Vein endothelial cell (primary cell): Measurements from ENCODE around the gene SPSB3. TPM values are rescaled to one million over a fixed set of nuclear protein-coding genes. Genes with fewer than 3 reads are reported as not detected.
A peak's percentile ranks its signal among the peaks of the same experiment; 100 is the strongest.

Experiments
- small RNA-seq: library from RNA; depleted of rRNA; stranded (forward); fragments of <200 nt; gene quantifications from one replicate; pipeline ENCODE3, GENCODE V24; 2012
- total RNA-seq: library from RNA; depleted of rRNA; stranded (reverse); fragments of >200 nt; gene quantifications from 2 replicates; pipeline ENCODE4 v1.2.3, GENCODE V29; 2012

Gene SPSB3
- total RNA-seq = 38.2 and 48.7 TPM in 2 replicates

GRCh38 chr16:1782408-1783264 is at the start of gene SPSB3, which contains the start of gene NUBP2:
SPSB3 (minus strand) TSS chr16:1782571; CDS start chr16:1781483, 1,088 bp downstream.
NUBP2 (plus strand) TSS chr16:1782960; CDS start chr16:1783021, 61 bp downstream.

DNA sequence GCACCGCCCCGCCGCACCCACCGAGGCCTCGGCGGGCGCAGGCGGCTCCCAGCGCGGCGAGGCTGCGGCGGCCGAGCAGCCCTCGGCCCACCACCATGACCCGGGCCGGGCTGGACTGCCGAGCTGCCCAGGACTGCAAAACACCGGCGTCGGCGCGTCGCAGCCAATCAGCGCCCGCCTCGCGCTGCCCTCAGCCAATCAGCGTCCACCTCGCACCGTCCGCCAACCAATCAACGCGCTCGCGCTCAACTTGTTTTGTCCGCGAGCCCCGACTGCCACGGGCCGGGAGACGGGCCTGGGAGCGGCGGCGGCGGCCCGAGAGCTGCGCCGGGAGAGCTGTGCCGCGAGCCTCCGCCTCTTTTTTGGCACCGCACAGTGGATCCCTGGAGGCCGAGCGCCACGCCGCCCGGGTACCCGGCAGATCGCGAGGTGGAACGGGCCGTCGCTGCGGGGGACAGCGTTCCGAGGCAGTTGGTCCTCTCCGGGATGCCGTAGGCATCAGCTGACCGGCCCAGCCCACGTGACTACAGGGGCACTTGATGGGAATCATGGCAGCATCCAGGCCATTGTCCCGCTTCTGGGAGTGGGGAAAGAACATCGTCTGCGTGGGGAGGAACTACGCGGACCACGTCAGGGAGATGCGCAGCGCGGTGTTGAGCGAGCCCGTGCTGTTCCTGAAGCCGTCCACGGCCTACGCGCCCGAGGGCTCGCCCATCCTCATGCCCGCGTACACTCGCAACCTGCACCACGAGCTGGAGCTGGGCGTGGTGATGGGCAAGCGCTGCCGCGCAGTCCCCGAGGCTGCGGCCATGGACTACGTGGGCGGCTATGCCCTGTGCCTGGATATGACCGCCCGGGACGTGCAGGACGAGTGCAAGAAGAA is 44.6 kb upstream of the SPSB3 start, which contains the start of the genes FAHD1 and HAGH:
Gene FAHD1 (plus strand): TSS at position 516 of the 883 bp plus-strand sequence. CDS start 33 bp downstream, at position 549.
Gene HAGH (minus strand): TSS at position 135 of the 883 bp plus-strand sequence. CDS start 38 bp downstream, at position 97.

DNA sequence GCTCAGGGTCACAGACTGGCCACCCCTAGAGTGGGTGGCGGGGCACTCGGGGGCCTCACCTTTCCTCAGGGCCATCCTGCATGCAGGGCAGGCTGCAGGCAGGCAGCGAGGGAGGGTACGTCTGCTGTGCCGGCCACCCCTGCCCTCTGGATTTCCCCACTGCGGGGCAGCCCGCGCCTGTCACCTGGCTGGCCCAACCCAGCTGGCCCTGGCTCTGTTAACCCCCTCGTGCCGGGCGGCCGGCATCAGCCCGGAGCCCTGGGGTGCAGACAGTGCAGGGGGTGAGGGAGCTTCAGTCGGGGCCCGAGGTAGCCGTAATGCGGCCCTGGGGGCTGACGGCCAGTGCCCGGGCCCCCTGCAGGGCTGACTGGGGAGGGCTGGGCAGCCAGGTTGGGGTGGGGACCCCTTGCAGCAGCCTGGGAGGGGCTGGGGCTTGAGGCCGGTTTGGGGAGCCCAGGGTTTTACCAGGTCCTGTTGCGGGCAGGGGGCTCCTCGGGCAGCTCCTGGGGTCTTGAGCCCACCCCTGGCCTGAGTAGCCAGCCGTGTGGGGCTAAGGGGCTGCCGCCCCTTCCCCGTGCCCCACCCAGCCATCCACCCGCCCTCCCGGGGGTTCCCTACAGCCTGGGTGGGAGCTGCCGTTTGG is 11.3 kb upstream of the SPSB3 start, which contains the start of gene IGFALS:
Gene IGFALS (minus strand): TSS at position 128 of the 643 bp plus-strand sequence. CDS start 53 bp downstream, at position 75.

DNA sequence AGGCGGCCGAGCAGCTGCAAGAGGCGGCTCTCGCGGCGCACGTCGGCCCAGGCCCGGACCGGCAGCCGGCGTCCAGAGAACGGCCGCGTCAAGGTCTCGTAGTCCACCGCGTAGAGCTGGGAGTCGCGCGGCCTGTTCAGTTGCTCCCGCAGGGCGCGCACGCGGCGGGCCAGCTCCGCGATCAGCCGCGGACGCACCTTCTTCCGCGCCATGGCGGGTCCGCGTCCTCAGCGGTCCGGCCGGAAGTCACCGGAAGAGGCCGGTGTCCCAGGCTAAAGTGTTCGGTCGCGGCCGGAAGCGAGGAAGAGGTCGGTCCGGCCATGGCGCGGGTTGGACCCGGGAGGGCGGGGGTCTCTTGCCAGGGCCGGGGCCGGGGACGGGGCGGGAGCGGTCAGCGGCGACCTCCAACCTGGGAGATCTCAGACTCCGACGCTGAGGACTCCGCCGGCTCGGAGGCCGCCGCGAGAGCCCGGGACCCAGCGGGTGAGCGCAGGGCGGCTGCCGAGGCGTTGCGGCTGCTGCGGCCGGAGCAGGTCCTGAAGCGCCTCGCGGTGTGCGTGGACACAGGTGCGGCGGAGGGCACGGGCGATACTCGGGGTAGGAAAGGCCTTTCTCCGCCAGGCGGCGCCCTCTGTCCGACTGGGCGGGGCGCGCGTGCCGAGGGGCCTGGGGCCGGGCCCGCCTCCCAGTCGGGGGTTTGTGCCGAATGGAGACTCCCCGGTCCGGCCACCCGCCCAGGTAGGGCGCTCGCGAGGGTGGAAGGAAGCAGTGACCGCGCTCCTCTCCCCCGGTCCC is 9.3 kb downstream of the SPSB3 start, which contains the start of gene MRPS34:
Gene MRPS34 (minus strand): TSS at position 227 of the 795 bp plus-strand sequence. CDS start 15 bp downstream, at position 212.

GRCh38 chr16:1772362-1772907 is 9.9 kb downstream of the SPSB3 start, which contains the start of gene EME2:
EME2 (plus strand) TSS chr16:1772810; CDS start chr16:1773228, 418 bp downstream.

DNA sequence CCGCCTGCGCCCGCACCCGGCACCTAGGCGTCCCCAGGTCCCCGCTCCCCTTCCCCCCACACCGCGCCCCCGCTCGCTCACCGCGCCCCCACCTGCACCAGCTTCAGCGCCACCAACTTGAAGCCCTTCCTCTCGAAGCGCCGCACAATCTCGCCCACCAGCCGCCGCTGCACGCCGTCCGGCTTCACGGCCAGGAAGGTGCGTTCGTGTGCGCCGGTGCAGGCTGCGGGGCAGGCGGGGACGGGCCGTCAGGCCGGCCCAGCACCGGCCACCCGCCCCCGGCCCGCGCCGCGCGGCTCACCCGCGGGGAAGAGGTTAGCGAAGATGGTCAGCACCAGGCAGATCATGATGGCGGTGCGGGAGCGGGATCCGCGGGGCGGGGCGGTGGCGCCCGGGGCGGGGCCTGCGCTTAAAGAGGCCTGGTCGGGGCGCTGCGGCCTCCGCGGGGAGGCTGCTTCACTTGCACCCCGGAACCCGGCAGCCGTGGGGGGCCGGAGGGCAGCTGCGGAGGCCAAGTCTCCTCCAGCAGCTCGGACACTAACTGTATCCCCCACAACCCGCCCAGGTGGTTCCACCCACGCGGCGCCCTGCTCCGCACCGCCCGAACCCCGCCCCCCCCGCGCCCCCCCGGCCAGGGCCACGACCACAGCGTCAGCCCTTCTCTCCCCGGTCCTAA is 11.0 kb downstream of the SPSB3 start, which contains the start of gene NME3:
Gene NME3 (minus strand): TSS at position 356 of the 676 bp plus-strand sequence. CDS start 9 bp downstream, at position 347.

Small RNA genes within 50 kb of the gene (small RNA-seq; reads per million reads assigned to genes)
- gene MIR3177 = 0.69 reads per million, percentile 44 among the genes with 10 or more reads in this experiment

Other genes starting within 250 kb of the SPSB3 start
- gene TMEM204, start 248.9 kb downstream of the SPSB3 start, total RNA-seq = 39.1 and 47.4 TPM in 2 replicates
- gene IFT140, start 170.5 kb downstream of the SPSB3 start, total RNA-seq = 19.9 and 22.2 TPM in 2 replicates
- 19.9 and 20.0 TPM in 2 replicates for gene CRAMP1, start 170.2 kb downstream of the SPSB3 start, total RNA-seq
- 94.1 and 98.6 TPM in 2 replicates for gene JPT2, start 104.3 kb downstream of the SPSB3 start, total RNA-seq
- gene MAPK8IP3, start 76.4 kb downstream of the SPSB3 start, total RNA-seq = 52.2 and 62.4 TPM in 2 replicates
- gene NME3, start 11.0 kb downstream of the SPSB3 start, total RNA-seq = 32.4 and 54.5 TPM in 2 replicates
- gene EME2, start 9.8 kb downstream of the SPSB3 start, total RNA-seq = 10.6 and 14.0 TPM in 2 replicates
- gene MRPS34, start 9.4 kb downstream of the SPSB3 start, total RNA-seq = 69.7 and 78.7 TPM in 2 replicates
- 90.8 and 92.0 TPM in 2 replicates for gene NUBP2, start 389 bp upstream of the SPSB3 start, total RNA-seq
- not detected in 2 replicates for gene IGFALS, start 11.1 kb upstream of the SPSB3 start, total RNA-seq
- 50.9 and 62.7 TPM in 2 replicates for gene HAGH, start 44.3 kb upstream of the SPSB3 start, total RNA-seq
- gene FAHD1, start 44.6 kb upstream of the SPSB3 start, total RNA-seq = 76.4 and 86.2 TPM in 2 replicates
- gene MEIOB, start 89.6 kb upstream of the SPSB3 start, total RNA-seq = not detected in 2 replicates
- not detected in 2 replicates for gene HS3ST6, start 135.8 kb upstream of the SPSB3 start, total RNA-seq
- 20.5 and 21.6 TPM in 2 replicates for gene MSRB1, start 160.6 kb upstream of the SPSB3 start, total RNA-seq
- gene RPL3L, start 172.1 kb upstream of the SPSB3 start, total RNA-seq = not detected in 2 replicates
- 118 and 137 TPM in 2 replicates for gene NDUFB10, start 177.0 kb upstream of the SPSB3 start, total RNA-seq
- gene RPS2, start 182.3 kb upstream of the SPSB3 start, total RNA-seq = 2,303 and 3,069 TPM in 2 replicates
- not detected in 2 replicates for gene RNF151, start 184.3 kb upstream of the SPSB3 start, total RNA-seq
- gene TBL3, start 189.5 kb upstream of the SPSB3 start, total RNA-seq = 45.9 and 54.2 TPM in 2 replicates
- 0.33 TPM in 1 of 2 replicates, not detected in the other for gene NOXO1, start 198.9 kb upstream of the SPSB3 start, total RNA-seq
- 11.9 and 15.7 TPM in 2 replicates for gene GFER, start 201.6 kb upstream of the SPSB3 start, total RNA-seq
- 1.9 and 6.9 TPM in 2 replicates for gene SYNGR3, start 207.4 kb upstream of the SPSB3 start, total RNA-seq
- gene ZNF598, start 227.2 kb upstream of the SPSB3 start, total RNA-seq = 29.7 and 33.1 TPM in 2 replicates
- 0.98 and 1.1 TPM in 2 replicates for gene NPW, start 237.2 kb upstream of the SPSB3 start, total RNA-seq
- gene NHERF2, start 244.3 kb upstream of the SPSB3 start, total RNA-seq = 40.5 and 82.0 TPM in 2 replicates